ENCODE results near the gene ADTRP. TPM values are rescaled to one million over a fixed set of nuclear protein-coding genes. Genes with fewer than 3 reads are reported as not detected.
A peak's percentile ranks its signal among the peaks of the same experiment; 100 is the strongest.

Gene ADTRP
- polyA plus RNA-seq, 1 donor = 1.2 TPM

- no peak for DNase-seq
Measured at GRCh38 chr6:11724286-11724685, 54.3 kb downstream of the ADTRP start.

- DNase-seq = no peak
Measured at GRCh38 chr6:11722805-11723631, 55.6 kb downstream of the ADTRP start.

- no peak for DNase-seq
Measured at GRCh38 chr6:11722220-11722619, 56.4 kb downstream of the ADTRP start.

- no peak for DNase-seq
Measured at GRCh38 chr6:11718463-11718862, 60.1 kb downstream of the ADTRP start.

GRCh38 chr6:11718031-11718430 lies 60.6 kb downstream of the ADTRP start:
- DNase-seq = no peak

- DNase-seq = no peak
Measured at GRCh38 chr6:11714798-11715285, 63.8 kb downstream of the ADTRP start.

GRCh38 chr6:11714116-11714797 lies 64.3 kb downstream of the ADTRP start:
- DNase-seq = no peak

- no peak for DNase-seq
Measured at GRCh38 chr6:11712760-11713159, 65.8 kb downstream of the ADTRP start.

GRCh38 chr6:11711984-11712711 lies 66.5 kb downstream of the ADTRP start:
- DNase-seq = no peak

- DNase-seq = no peak
Measured at GRCh38 chr6:11711003-11711983, 67.3 kb downstream of the ADTRP start.

GRCh38 chr6:11710311-11710761 lies 68.3 kb downstream of the ADTRP start:
- no peak for DNase-seq

GRCh38 chr6:11706171-11706570 lies 72.4 kb downstream of the ADTRP start:
- DNase-seq = no peak

GRCh38 chr6:11705483-11705882 lies 73.1 kb downstream of the ADTRP start:
- no peak for DNase-seq

- no peak for DNase-seq
Measured at GRCh38 chr6:11705069-11705468, 73.5 kb downstream of the ADTRP start.

- no peak for DNase-seq
Measured at GRCh38 chr6:11703725-11704124, 74.9 kb downstream of the ADTRP start.

- DNase-seq = no peak
Measured at GRCh38 chr6:11702500-11703130, 76.0 kb downstream of the ADTRP start.

- DNase-seq = no peak
Measured at GRCh38 chr6:11702089-11702488, 76.5 kb downstream of the ADTRP start.

- DNase-seq = no peak
Measured at GRCh38 chr6:11701573-11701972, 77.0 kb downstream of the ADTRP start.

- DNase-seq = peak; percentile 53
Measured at GRCh38 chr6:11700118-11700718, 78.4 kb downstream of the ADTRP start.

- no peak for DNase-seq
Measured at GRCh38 chr6:11699576-11699975, 79.0 kb downstream of the ADTRP start.

All from left kidney (tissue), 2 donors.